ENCODE results near the gene DNAI2. TPM values are rescaled to one million over a fixed set of nuclear protein-coding genes. Genes with fewer than 3 reads are reported as not detected.

Gene DNAI2
- total RNA-seq, 1 experiment from 2014 or later: not detected

- Mint-ChIP-seq H3K4me3 (ENCODE audit: unreplicated experiment) (no peak overlapping the region), H3K36me3 (ENCODE audit: insufficient read depth, unreplicated experiment) (no peaks in the 10 kb centered on the region), H3K4me1 (ENCODE audit: low read depth, unreplicated experiment) (no peaks in the 10 kb centered on the region), H3K9me3 (ENCODE audit: unreplicated experiment) (peaks cover 11% of the 10 kb centered on the region), H3K27ac (ENCODE audit: unreplicated experiment) (no peak overlapping the region), H3K27me3 (ENCODE audit: insufficient read depth, unreplicated experiment) (no peaks in the 10 kb centered on the region)
- ChIA-PET CTCF (no interaction called here), POLR2A (no interaction called here)
- no TSS peak for BruUV-seq (replicated peaks)
- Histone ChIP-seq H3K4me3 (ENCODE audit: low read depth, low read length) (no peak overlapping the region), H3K9me3 (peaks cover 3% of the 10 kb centered on the region; the same call in 1 of the 2 replicates), H3K36me3 (ENCODE audit: control insufficient read depth, insufficient read depth, low read length) (no peaks in the 10 kb centered on the region), H3K27me3 (replicated peaks; ENCODE audit: control insufficient read depth, insufficient read depth, low read length) (no peaks in the 10 kb centered on the region), H3K4me1 (no peaks in the 10 kb centered on the region)
- no peak for DNase-seq
- intact Hi-C loops (cut with micrococcal nuclease; ENCODE audit: unreplicated experiment): no loop called here
- no peak for TF ChIP-seq CTCF (IDR thresholded peaks at IDR 0.05; ENCODE audit: insufficient read depth in 1 of 2, low read depth in 1 of 2, low read length in 1 of 2, severe bottlenecking in 1 of 2, unreplicated experiment in 1 of 2)
Observed at GRCh38 chr17:74307984-74308773, 34.1 kb downstream of the DNAI2 start.

GRCh38 chr17:74309902-74310301, 35.9 kb downstream of the DNAI2 start:
- intact Hi-C loops (cut with micrococcal nuclease; ENCODE audit: unreplicated experiment): no loop called here
- DNase-seq: no peak
- Mint-ChIP-seq H3K4me1 (ENCODE audit: low read depth, unreplicated experiment) (no peaks in the 10 kb centered on the region), H3K27ac (ENCODE audit: unreplicated experiment) (no peak overlapping the region), H3K27me3 (ENCODE audit: insufficient read depth, unreplicated experiment) (no peaks in the 10 kb centered on the region), H3K36me3 (ENCODE audit: insufficient read depth, unreplicated experiment) (no peaks in the 10 kb centered on the region), H3K9me3 (ENCODE audit: unreplicated experiment) (peaks cover 11% of the 10 kb centered on the region), H3K4me3 (ENCODE audit: unreplicated experiment) (no peak overlapping the region)
- no TSS peak for BruUV-seq (replicated peaks)
- ChIA-PET POLR2A (no interaction called here), CTCF (no interaction called here)
- Histone ChIP-seq H3K9me3 (peaks cover 3% of the 10 kb centered on the region; the same call in 1 of the 2 replicates), H3K4me3 (ENCODE audit: low read depth, low read length) (no peak overlapping the region), H3K4me1 (no peaks in the 10 kb centered on the region), H3K36me3 (ENCODE audit: control insufficient read depth, insufficient read depth, low read length) (no peaks in the 10 kb centered on the region), H3K27me3 (replicated peaks; ENCODE audit: control insufficient read depth, insufficient read depth, low read length) (no peaks in the 10 kb centered on the region)
- no peak for TF ChIP-seq CTCF (IDR thresholded peaks at IDR 0.05; ENCODE audit: insufficient read depth in 1 of 2, low read depth in 1 of 2, low read length in 1 of 2, severe bottlenecking in 1 of 2, unreplicated experiment in 1 of 2)

- Mint-ChIP-seq H3K27ac (ENCODE audit: unreplicated experiment) (no peak overlapping the region), H3K4me3 (ENCODE audit: unreplicated experiment) (no peak overlapping the region), H3K9me3 (ENCODE audit: unreplicated experiment) (peaks cover 11% of the 10 kb centered on the region), H3K4me1 (ENCODE audit: low read depth, unreplicated experiment) (no peaks in the 10 kb centered on the region), H3K27me3 (ENCODE audit: insufficient read depth, unreplicated experiment) (peaks cover 3% of the 10 kb centered on the region), H3K36me3 (ENCODE audit: insufficient read depth, unreplicated experiment) (no peaks in the 10 kb centered on the region)
- POLR2A ChIA-PET: interaction anchor here (0.6 kb wide), 1 partner anchor 468 kb away, joined by 3 read pairs; no protein-coding TSS in a partner anchor
- H3K4me1 ChIP-seq: no peaks in the 10 kb centered on the region
- no peak for TF ChIP-seq CTCF (IDR thresholded peaks at IDR 0.05; ENCODE audit: insufficient read depth in 1 of 2, low read depth in 1 of 2, low read length in 1 of 2, severe bottlenecking in 1 of 2, unreplicated experiment in 1 of 2)
- BruUV-seq (replicated peaks): no TSS peak
- no peaks in the 10 kb centered on the region for H3K36me3 ChIP-seq (ENCODE audit: control insufficient read depth, insufficient read depth, low read length)
- no peaks in the 10 kb centered on the region for H3K27me3 ChIP-seq (replicated peaks; ENCODE audit: control insufficient read depth, insufficient read depth, low read length)
- no peak for DNase-seq
- intact Hi-C loops (cut with micrococcal nuclease; ENCODE audit: unreplicated experiment): no loop called here
- H3K4me3 ChIP-seq (ENCODE audit: low read depth, low read length): no peak overlapping the region
- CTCF ChIA-PET: no interaction called here
- H3K9me3 ChIP-seq: peaks cover 3% of the 10 kb centered on the region; the same call in 1 of the 2 replicates
Observed at GRCh38 chr17:74314877-74315276, 40.8 kb downstream of the DNAI2 start.

Measured in Caco-2 (cell line).